IMR-90 (cell line): ENCODE results near the gene GALNT16. TPM values are rescaled to one million over a fixed set of nuclear protein-coding genes. Genes with fewer than 3 reads are reported as not detected.

Experiments used
- ATAC-seq: fragments of 200-7000 bp; cut with Tn5 transposase; 2 replicates; pipeline ENCODE4 v1.9.1; 2020; ENCODE audit warnings: low read depth, mild to moderate bottlenecking, moderate library complexity
- BruUV-seq: library from RNA; stranded (reverse); fragments of 400-500 nt; replicated peaks from 2 replicates; lab custom pipeline; 2021; lab: Mats Ljungman, UMichigan
- CTCF ChIA-PET: fragments of 300-600 bp; formaldehyde crosslinking; extraction: SDS; loops from one replicate; lab custom pipeline; 2021; ENCODE audit warnings: antibody characterized with exemption; lab: Yijun Ruan, JAX
- POLR2A ChIA-PET: fragments of 300-600 bp; sonication (Branson Sonifier 250); formaldehyde crosslinking; loops from one replicate; lab custom pipeline; 2022; ENCODE audit warnings: antibody characterized with exemption; ENCODE audit not compliant: unreplicated experiment; lab: Charles Lee
- DNase-seq: peaks from one replicate; pipeline ENCODE4 v3.0.0; 2013
- H2AFZ ChIP-seq: replicated peaks from 2 replicates; pipeline ENCODE3; 2013; ENCODE audit warnings: low read length, mild to moderate bottlenecking; ENCODE audit not compliant: poor library complexity
- H2AK5ac ChIP-seq: 2 replicates; pipeline ENCODE4 v1.6.1; 2013; ENCODE audit warnings: low read depth, low read length, inconsistent platforms
- H2AK9ac ChIP-seq: replicated peaks from 2 replicates; pipeline ENCODE3; 2013; ENCODE audit warnings: mild to moderate bottlenecking, low read depth, low read length, moderate library complexity; ENCODE audit not compliant: poor library complexity
- H2BK120ac ChIP-seq: 2 replicates; pipeline ENCODE4 v1.6.1; 2013; ENCODE audit warnings: low read depth, low read length, inconsistent platforms
- H2BK15ac ChIP-seq: 3 replicates; pipeline ENCODE4 v1.6.1; 2013; ENCODE audit warnings: low read depth, low read length, inconsistent platforms
- H2BK20ac ChIP-seq: 2 replicates; pipeline ENCODE4 v1.6.1; 2013; ENCODE audit warnings: low read depth, mild to moderate bottlenecking, inconsistent platforms, low read length, moderate library complexity
- H2BK5ac ChIP-seq: 2 replicates; pipeline ENCODE4 v1.6.1; 2013; ENCODE audit warnings: mild to moderate bottlenecking, low read depth, low read length, inconsistent platforms; ENCODE audit not compliant: poor library complexity, severe bottlenecking
- H3K14ac ChIP-seq: replicated peaks from 2 replicates; pipeline ENCODE4 v1.6.1; 2013; ENCODE audit warnings: low read depth, low read length, inconsistent platforms
- H3K18ac ChIP-seq: 2 replicates; pipeline ENCODE4 v1.6.1; 2013; ENCODE audit warnings: low read depth, low read length, control low read depth
- H3K23ac ChIP-seq: 2 replicates; pipeline ENCODE4 v1.6.1; 2013; ENCODE audit warnings: low read depth, low read length, inconsistent platforms
- H3K27ac ChIP-seq: 2 replicates; pipeline ENCODE4 v1.5.1; 2013; ENCODE audit warnings: mild to moderate bottlenecking, control low read depth, low read length; ENCODE audit not compliant: insufficient read depth
- H3K27me3 ChIP-seq: 2 replicates; pipeline ENCODE4 v1.6.1; 2013; ENCODE audit warnings: low read length; ENCODE audit not compliant: control insufficient read depth, insufficient read depth
- H3K36me3 ChIP-seq: 2 replicates; pipeline ENCODE4 v1.6.1; 2013; ENCODE audit warnings: low read length, mixed read lengths; ENCODE audit not compliant: control insufficient read depth, insufficient read depth
- H3K4ac ChIP-seq: 2 replicates; pipeline ENCODE4 v1.6.1; 2013; ENCODE audit warnings: low read depth, low read length, inconsistent platforms
- H3K4me1 ChIP-seq: 2 replicates; pipeline ENCODE4 v1.6.1; 2013; ENCODE audit warnings: low read length, mixed read lengths; ENCODE audit not compliant: control insufficient read depth, insufficient read depth
- H3K4me2 ChIP-seq: 2 replicates; pipeline ENCODE4 v1.6.1; 2013; ENCODE audit warnings: low read depth, mild to moderate bottlenecking, control low read depth, low read length, moderate library complexity
- H3K4me3 ChIP-seq: 2 replicates; pipeline ENCODE4 v1.5.1; 2013; ENCODE audit warnings: low read depth, mild to moderate bottlenecking, control low read depth, low read length, moderate library complexity; ENCODE audit not compliant: insufficient read depth
- H3K56ac ChIP-seq: 2 replicates; pipeline ENCODE4 v1.6.1; 2013; ENCODE audit warnings: low read length, inconsistent platforms; ENCODE audit not compliant: insufficient read depth; ENCODE audit errors: extremely low read depth
- H3K79me1 ChIP-seq, 2 experiments: 2 replicates each; pipeline ENCODE4 v1.6.1; 2013; ENCODE audit warnings: low read length in 2 of 2, inconsistent platforms in 1 of 2, low read depth in 1 of 2
- H3K9ac ChIP-seq: 2 replicates; pipeline ENCODE4 v1.6.1; 2013; ENCODE audit warnings: low read depth, low read length, control low read depth
- H3K9me1 ChIP-seq: 2 replicates; pipeline ENCODE4 v1.6.1; 2013; ENCODE audit warnings: low read length, inconsistent platforms; ENCODE audit not compliant: insufficient read depth
- H3K9me3 ChIP-seq: 2 replicates; pipeline ENCODE4 v1.6.1; 2013; ENCODE audit warnings: low read length; ENCODE audit not compliant: control insufficient read depth, insufficient read depth
- H4K20me1 ChIP-seq: 2 replicates; pipeline ENCODE4 v1.6.1; 2013; ENCODE audit warnings: low read length, inconsistent platforms; ENCODE audit not compliant: insufficient read depth
- H4K5ac ChIP-seq: 2 replicates; pipeline ENCODE4 v1.6.1; 2013; ENCODE audit warnings: mild to moderate bottlenecking, low read depth, low read length, control low read depth
- H4K8ac ChIP-seq, 2 experiments: 2 replicates each; pipeline ENCODE4 v1.6.1; 2013; ENCODE audit warnings: low read depth in 2 of 2, low read length in 2 of 2, control low read depth in 1 of 2, inconsistent platforms in 1 of 2
- H4K91ac ChIP-seq: 2 replicates; pipeline ENCODE4 v1.6.1; 2013; ENCODE audit warnings: low read depth, low read length, inconsistent platforms; ENCODE audit not compliant: insufficient read depth
- BHLHE40 ChIP-seq: fragments of 150-350 bp; IDR thresholded peaks from 2 replicates; pipeline ENCODE4 v1.6.1; 2016; ENCODE audit warnings: mild to moderate bottlenecking, low read depth, low read length
- MAFK ChIP-seq: IDR thresholded peaks from 2 replicates; pipeline ENCODE4 v1.6.1; 2012; ENCODE audit warnings: low read depth, low read length, improper control_type of control experiment
- WGBS, 2 experiments: methylation state at CpG; one replicate each; pipeline versions ENCODE4 v1.1.5 to v1.1.7; 2013; ENCODE audit warnings: missing lambda C conversion rate in 2 of 2; ENCODE audit not compliant: insufficient read length in 1 of 2; ENCODE audit errors: extremely low coverage in 2 of 2; 5-methylcytosine and 5-hydroxymethylcytosine counted together
- dilution Hi-C: fragments of 300-500 bp; cut with HindIII; formaldehyde crosslinking; loops from one replicate; pipeline ENCODE4 v1.14.3; 2018; ENCODE audit warnings: low sequenced_read_pairs; ENCODE audit not compliant: unreplicated experiment
- in situ Hi-C: fragments of 300-500 bp; cut with MboI; formaldehyde crosslinking; loops from 3 replicates; pipeline ENCODE4 v1.14.3; 2019; ENCODE audit warnings: low sequenced_read_pairs, inconsistent platforms, mixed read lengths
- intact Hi-C: fragments of 100-400 bp; cut with micrococcal nuclease; formaldehyde crosslinking; loops from 2 replicates; pipeline ENCODE4 v1.10.0; 2022
- polyA plus RNA-seq, 3 experiments: library from polyadenylated mRNA; depleted of rRNA; stranded (reverse); fragments of >200 nt; gene quantifications; 2 replicates each; pipeline ENCODE4 v1.2.3, GENCODE V29; 2012; ENCODE audit warnings: low replicate concordance in 1 of 3
- total RNA-seq: library from RNA; depleted of rRNA; stranded (reverse); fragments of >200 nt; gene quantifications from 2 replicates; pipeline ENCODE4 v1.2.3, GENCODE V29; 2012
- TF ChIP-seq, protein P1 (sequence below): conservative IDR thresholded peaks from 2 replicates; pipeline ENCODE4 v1.5.1; 2012; ENCODE audit warnings: mild to moderate bottlenecking, low read depth, low read length, improper control_type of control experiment

Gene GALNT16
- total and polyA plus RNA-seq, 2 of the 4 experiments (the other 2 are of a cell fraction), result 0.36 to 1.5 TPM

GRCh38 chr14:69315301-69315700 is 55.3 kb downstream of the GALNT16 start:
- Histone ChIP-seq H3K9me3 (no peaks in the 10 kb centered on the region), H3K9ac (no peak overlapping the region), H2BK5ac (no peak overlapping the region), H3K79me1 (no peaks in the 10 kb centered on the region), H3K4me2 (no peak overlapping the region), H3K23ac (no peak overlapping the region), H3K56ac (no peak overlapping the region), H2BK15ac (no peak overlapping the region), H2AFZ (no peak overlapping the region), H3K27me3 (peaks cover 5% of the 10 kb centered on the region; the same call in 1 of the 2 replicates), H4K5ac (no peak overlapping the region), H2BK120ac (no peak overlapping the region), H3K27ac (no peak overlapping the region), H4K8ac (no peak overlapping the region), H4K91ac (no peak overlapping the region), H2BK20ac (no peak overlapping the region), H3K36me3 (no peaks in the 10 kb centered on the region), H3K18ac (no peak overlapping the region), H4K20me1 (peaks cover 7% of the 10 kb centered on the region; the same call in 1 of the 2 replicates), H3K4me3 (no peak overlapping the region), H3K14ac (no peak overlapping the region), H3K4me1 (peaks cover 11% of the 10 kb centered on the region), H2AK9ac (no peak overlapping the region), H2AK5ac (no peak overlapping the region), H3K4ac (no peak overlapping the region), H3K9me1 (peaks cover 24% of the 10 kb centered on the region)
- DNase-seq (no peak), ATAC-seq (no peak)
- TF ChIP-seq, protein P1, sequence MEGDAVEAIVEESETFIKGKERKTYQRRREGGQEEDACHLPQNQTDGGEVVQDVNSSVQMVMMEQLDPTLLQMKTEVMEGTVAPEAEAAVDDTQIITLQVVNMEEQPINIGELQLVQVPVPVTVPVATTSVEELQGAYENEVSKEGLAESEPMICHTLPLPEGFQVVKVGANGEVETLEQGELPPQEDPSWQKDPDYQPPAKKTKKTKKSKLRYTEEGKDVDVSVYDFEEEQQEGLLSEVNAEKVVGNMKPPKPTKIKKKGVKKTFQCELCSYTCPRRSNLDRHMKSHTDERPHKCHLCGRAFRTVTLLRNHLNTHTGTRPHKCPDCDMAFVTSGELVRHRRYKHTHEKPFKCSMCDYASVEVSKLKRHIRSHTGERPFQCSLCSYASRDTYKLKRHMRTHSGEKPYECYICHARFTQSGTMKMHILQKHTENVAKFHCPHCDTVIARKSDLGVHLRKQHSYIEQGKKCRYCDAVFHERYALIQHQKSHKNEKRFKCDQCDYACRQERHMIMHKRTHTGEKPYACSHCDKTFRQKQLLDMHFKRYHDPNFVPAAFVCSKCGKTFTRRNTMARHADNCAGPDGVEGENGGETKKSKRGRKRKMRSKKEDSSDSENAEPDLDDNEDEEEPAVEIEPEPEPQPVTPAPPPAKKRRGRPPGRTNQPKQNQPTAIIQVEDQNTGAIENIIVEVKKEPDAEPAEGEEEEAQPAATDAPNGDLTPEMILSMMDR, result no peak
- TF ChIP-seq BHLHE40 (no peak), MAFK (no peak)
- dilution Hi-C loops, result no loop called here
- POLR2A ChIA-PET, result no interaction called here
- BruUV-seq, result no TSS peak
- CTCF ChIA-PET, result no interaction called here
- no CpG with 5 or more reads among the region's 4 CpGs for WGBS, 2 experiments
- in situ Hi-C loops, result no loop called here
- intact Hi-C loops, result loop anchor here (5.0 kb wide), 1 partner anchor 48 kb away; no protein-coding TSS in a partner anchor
